OCI-LY1 (cell line): Measurements from ENCODE around the gene MPG.

Source experiments
- H2AFZ ChIP-seq: fragments of 200-600 bp; sonication (generic), shearing (Covaris generic); 2 replicates; pipeline ENCODE4 v1.6.0; 2014; ENCODE audit warnings: antibody characterized with exemption, mild to moderate bottlenecking, low read length
- H3F3A ChIP-seq: fragments of 200-600 bp; sonication (generic), shearing (Covaris generic); 2 replicates; pipeline ENCODE4 v1.6.0; 2014; ENCODE audit warnings: mild to moderate bottlenecking, antibody characterized with exemption, low read length, moderate library complexity; ENCODE audit not compliant: insufficient read depth
- H3K27ac ChIP-seq: fragments of 200-600 bp; sonication (generic); 2 replicates; pipeline ENCODE4 v1.5.1; 2014; ENCODE audit warnings: low read length, mixed run types, mild to moderate bottlenecking, low read depth; ENCODE audit not compliant: poor library complexity, severe bottlenecking
- H3K27me3 ChIP-seq: fragments of 200-600 bp; sonication (generic); 2 replicates; pipeline ENCODE4 v1.6.0; 2014; ENCODE audit warnings: antibody characterized with exemption, mild to moderate bottlenecking, low read length, moderate library complexity; ENCODE audit not compliant: insufficient read depth
- H3K36me3 ChIP-seq: fragments of 200-600 bp; sonication (generic); 2 replicates; pipeline ENCODE4 v1.6.1; 2014; ENCODE audit warnings: mild to moderate bottlenecking, antibody characterized with exemption, low read length, moderate library complexity, mixed read lengths; ENCODE audit not compliant: insufficient read depth
- H3K4me1 ChIP-seq: fragments of 200-600 bp; sonication (generic); 2 replicates; pipeline ENCODE4 v1.5.1; 2014; ENCODE audit warnings: mild to moderate bottlenecking, low read length, moderate library complexity; ENCODE audit not compliant: insufficient read depth, severe bottlenecking
- H3K4me2 ChIP-seq: fragments of 200-600 bp; sonication (generic), shearing (Covaris generic); 2 replicates; pipeline ENCODE4 v1.6.1; 2014; ENCODE audit warnings: low read length
- H3K4me3 ChIP-seq: fragments of 200-600 bp; sonication (generic); 2 replicates; pipeline ENCODE4 v1.5.1; 2014; ENCODE audit warnings: low read length, low read depth, mild to moderate bottlenecking, mixed read lengths; ENCODE audit not compliant: poor library complexity, severe bottlenecking
- H3K79me2 ChIP-seq: fragments of 200-600 bp; shearing (Covaris generic); 2 replicates; pipeline ENCODE4 v1.6.1; 2016; ENCODE audit warnings: mixed run types, low read length, mixed read lengths; ENCODE audit not compliant: insufficient read depth
- H3K9ac ChIP-seq: fragments of 200-600 bp; sonication (generic), shearing (Covaris generic); 2 replicates; pipeline ENCODE4 v1.6.1; 2014; ENCODE audit warnings: mild to moderate bottlenecking, low read length, mixed read lengths
- H3K9me2 ChIP-seq: fragments of 200-600 bp; sonication (generic), shearing (Covaris generic); 2 replicates; pipeline ENCODE4 v1.6.1; 2014; ENCODE audit warnings: low read depth, mild to moderate bottlenecking, low read length, mixed read lengths
- H3K9me3 ChIP-seq: fragments of 200-600 bp; shearing (Covaris generic); 2 replicates; pipeline ENCODE4 v1.6.1; 2014; ENCODE audit warnings: low read length, mixed read lengths
- H4K20me1 ChIP-seq: fragments of 200-600 bp; sonication (generic), shearing (Covaris generic); 2 replicates; pipeline ENCODE4 v1.6.0; 2016; ENCODE audit warnings: mild to moderate bottlenecking, low read length; ENCODE audit not compliant: insufficient read depth
- CTCF ChIP-seq: fragments of 200-600 bp; sonication (generic), shearing (Covaris generic); IDR thresholded peaks from 2 replicates; pipeline ENCODE4 v1.5.1; 2017; ENCODE audit warnings: mild to moderate bottlenecking, antibody characterized with exemption, low read length, moderate library complexity, mixed read lengths
- EZH2 ChIP-seq: fragments of 200-600 bp; sonication (generic), shearing (Covaris generic); IDR thresholded peaks from 2 replicates; pipeline ENCODE4 v1.8.0; 2017; ENCODE audit warnings: borderline replicate concordance, mixed run types, mild to moderate bottlenecking, antibody characterized with exemption, low read length, moderate library complexity, mixed read lengths

Gene MPG

GRCh38 chr16:53346-54236, 24.4 kb upstream of the MPG start, which contains the start of the genes POLR3K and SNRNP25:
TSS of gene POLR3K (minus strand) at chr16:53608. CDS start at chr16:53586, 22 bp downstream.
TSS of gene SNRNP25 (plus strand) at chr16:53828. CDS start at chr16:54017, 189 bp downstream.
- H3K27me3 ChIP-seq: no peaks in the 10 kb centered on the region
- TF ChIP-seq EZH2 (no peak), CTCF (no peak)
- H3K4me3 ChIP-seq: peak within 1 kb of the TSS; percentile 74
- H3F3A ChIP-seq: no peaks in the 10 kb centered on the region
- H3K27ac ChIP-seq: peak within 1 kb of the TSS; percentile 73
- peaks cover 68% of the 10 kb centered on the region for H3K36me3 ChIP-seq
- H3K4me2 ChIP-seq: peak within 1 kb of the TSS; percentile 79
- H3K9me3 ChIP-seq: no peaks in the 10 kb centered on the region
- no peaks in the 10 kb centered on the region for H3K9me2 ChIP-seq
- peaks cover 26% of the 10 kb centered on the region for H3K4me1 ChIP-seq
- H4K20me1 ChIP-seq: no peaks in the 10 kb centered on the region
- peaks cover 26% of the 10 kb centered on the region for H3K79me2 ChIP-seq
- no peak within 1 kb of the TSS; the same call in 1 of the 2 replicates for H2AFZ ChIP-seq
- H3K9ac ChIP-seq: peak within 1 kb of the TSS; percentile 95

- Histone ChIP-seq H3K27ac (peak overlapping the region; percentile 43), H3K4me2 (peak overlapping the region; percentile 79), H3K27me3 (no peaks in the 10 kb centered on the region), H4K20me1 (no peaks in the 10 kb centered on the region), H3K9me2 (no peaks in the 10 kb centered on the region), H3K9me3 (no peaks in the 10 kb centered on the region), H2AFZ (no peak overlapping the region; the same call in 1 of the 2 replicates), H3K9ac (peak overlapping the region; percentile 95), H3K4me1 (peaks cover 26% of the 10 kb centered on the region), H3K36me3 (peaks cover 70% of the 10 kb centered on the region), H3F3A (no peaks in the 10 kb centered on the region), H3K79me2 (peaks cover 26% of the 10 kb centered on the region), H3K4me3 (peak overlapping the region; percentile 74)
- TF ChIP-seq EZH2: no peak
- no peak for TF ChIP-seq CTCF
Measured at GRCh38 chr16:54237-54581, 23.8 kb upstream of the MPG start.

- Histone ChIP-seq H3F3A (no peaks in the 10 kb centered on the region), H3K79me2 (peaks cover 25% of the 10 kb centered on the region), H3K27ac (no peak overlapping the region), H3K9ac (no peak overlapping the region), H3K9me3 (no peaks in the 10 kb centered on the region), H3K4me3 (no peak overlapping the region), H4K20me1 (no peaks in the 10 kb centered on the region), H3K4me1 (peaks cover 26% of the 10 kb centered on the region), H3K4me2 (no peak overlapping the region), H3K27me3 (no peaks in the 10 kb centered on the region), H3K36me3 (peaks cover 56% of the 10 kb centered on the region), H3K9me2 (no peaks in the 10 kb centered on the region), H2AFZ (no peak overlapping the region)
- TF ChIP-seq EZH2 (no peak), CTCF (no peak)
Measured at GRCh38 chr16:55571-56136, 22.4 kb upstream of the MPG start.
